Measurements from ENCODE around the gene ANKS1B. TPM values are rescaled to one million over a fixed set of nuclear protein-coding genes. Genes with fewer than 3 reads are reported as not detected.
"Not testable (repeated sequence)": the region's sequence is repeated elsewhere in the genome, so short reads cannot be mapped to it uniquely, and the experiment has no call there.

The ANKS1B gene
- total RNA-seq, 1 experiment from 2014 or later: 0.54 TPM

- H3K4me1 ChIP-seq (ENCODE audit: control insufficient read depth in 1 of 2, insufficient read depth in 2 of 2, low read length in 2 of 2); H3K9ac ChIP-seq (ENCODE audit: low read length); DNase-seq (ENCODE audit: low read depth, low spot score); H3K9me3 ChIP-seq (ENCODE audit: control insufficient read depth in 1 of 2, insufficient read depth in 1 of 2, low read depth in 1 of 2, low read length in 2 of 2); H3K79me2 ChIP-seq (ENCODE audit: insufficient read depth, low read length); H3K27ac ChIP-seq (ENCODE audit: low read depth, low read length); H3K36me3 ChIP-seq (ENCODE audit: control insufficient read depth in 1 of 2, insufficient read depth in 2 of 2, low read length in 2 of 2); ATAC-seq; H3K4me3 ChIP-seq (replicated peaks in 1 of 2; ENCODE audit: low read depth in 1 of 2, low read length in 2 of 2); BruUV-seq (replicated peaks); CTCF ChIA-PET; intact Hi-C loops (cut with micrococcal nuclease); RAD21 ChIA-PET (ENCODE audit: low non-redundant PET in 1 of 2, low total read pairs in 2 of 2, uncharacterized antibody in 2 of 2, unreplicated experiment in 2 of 2); H3K9me2 ChIP-seq (ENCODE audit: insufficient read depth); H3K4me2 ChIP-seq (ENCODE audit: low read length); H2AFZ ChIP-seq (ENCODE audit: low read depth, low read length, poor library complexity, severe bottlenecking); H4K20me1 ChIP-seq (ENCODE audit: insufficient read depth); POLR2A ChIA-PET: not testable (repeated sequence)
- peaks cover 83% of the 10 kb centered on the region for H3K27me3 ChIP-seq (ENCODE audit: insufficient read depth, low read length)
Measured at GRCh38 chr12:98837134-98837752, 1147.5 kb downstream of the ANKS1B start.

- H3K9me2 ChIP-seq (ENCODE audit: insufficient read depth): no peaks in the 10 kb centered on the region
- no peak overlapping the region for H3K4me3 ChIP-seq (replicated peaks in 1 of 2; ENCODE audit: low read depth in 1 of 2, low read length in 2 of 2)
- DNase-seq (ENCODE audit: low read depth, low spot score) (no peak), ATAC-seq (no peak)
- intact Hi-C loops (cut with micrococcal nuclease): no loop called here
- no peak overlapping the region for H3K4me2 ChIP-seq (ENCODE audit: low read length)
- BruUV-seq (replicated peaks): no TSS peak
- H4K20me1 ChIP-seq (ENCODE audit: insufficient read depth): no peaks in the 10 kb centered on the region; the same call in 1 of the 2 replicates
- H2AFZ ChIP-seq (ENCODE audit: low read depth, low read length, poor library complexity, severe bottlenecking): no peak overlapping the region
- H3K27ac ChIP-seq (ENCODE audit: low read depth, low read length): no peak overlapping the region
- H3K27me3 ChIP-seq (ENCODE audit: insufficient read depth, low read length): peaks cover 74% of the 10 kb centered on the region
- ChIA-PET POLR2A (no interaction called here), CTCF (no interaction called here), RAD21 (ENCODE audit: low non-redundant PET in 1 of 2, low total read pairs in 2 of 2, uncharacterized antibody in 2 of 2, unreplicated experiment in 2 of 2) (no interaction called here)
- no peaks in the 10 kb centered on the region for H3K9me3 ChIP-seq (ENCODE audit: control insufficient read depth in 1 of 2, insufficient read depth in 1 of 2, low read depth in 1 of 2, low read length in 2 of 2)
- H3K79me2 ChIP-seq (ENCODE audit: insufficient read depth, low read length): no peaks in the 10 kb centered on the region
- H3K9ac ChIP-seq (ENCODE audit: low read length): no peak overlapping the region
- TF ChIP-seq REST (IDR thresholded peaks at IDR 0.05; ENCODE audit: low read depth): no peak
- no peak for TF ChIP-seq FOSL1 (IDR thresholded peaks at IDR 0.05; ENCODE audit: low read depth)
- no peak for TF ChIP-seq JUND (IDR thresholded peaks at IDR 0.05)
- no peak for TF ChIP-seq YY1 (IDR thresholded peaks at IDR 0.05; ENCODE audit: extremely low read depth, insufficient replicate concordance, low read depth, low read length)
- no peak for TF ChIP-seq CEBPB (IDR thresholded peaks at IDR 0.05; ENCODE audit: low read depth)
- TF ChIP-seq ZNF274 (IDR thresholded peaks at IDR 0.05; ENCODE audit: low read depth, low read length): no peak
- no peak for TF ChIP-seq EGR1 (IDR thresholded peaks at IDR 0.05; ENCODE audit: low read depth)
- TF ChIP-seq SIN3A (IDR thresholded peaks at IDR 0.05; ENCODE audit: low read depth): no peak
- no peak for TF ChIP-seq ZBTB33 (IDR thresholded peaks at IDR 0.05; ENCODE audit: extremely low read depth, insufficient replicate concordance, low read length)
- H3K4me1 ChIP-seq (ENCODE audit: control insufficient read depth in 1 of 2, insufficient read depth in 2 of 2, low read length in 2 of 2): no peaks in the 10 kb centered on the region
- no peaks in the 10 kb centered on the region for H3K36me3 ChIP-seq (ENCODE audit: control insufficient read depth in 1 of 2, insufficient read depth in 2 of 2, low read length in 2 of 2)
Measured at GRCh38 chr12:98830657-98831056, 1154.1 kb downstream of the ANKS1B start.

All from HCT116 (cell line).